Astrocyte of the cerebellum (primary cell): ENCODE measurements around the gene HSPA5.
A peak's percentile ranks its signal among the peaks of the same experiment; 100 is the strongest.
"Not testable (repeated sequence)": the region's sequence is repeated elsewhere in the genome, so short reads cannot be mapped to it uniquely, and the experiment has no call there.

Experiments
- DNase-seq: peaks from one replicate; pipeline ENCODE4 v3.0.0-alpha.2; 2011; ENCODE audit warnings: low read depth
- H3K4me3 ChIP-seq: 2 replicates; pipeline ENCODE4 v1.5.1; 2011; ENCODE audit warnings: mild to moderate bottlenecking, low read depth, low read length, moderate library complexity
- in situ Hi-C: cut with HindIII; loops from 2 replicates; pipeline ENCODE4 v1.10.0; 2017; ENCODE audit warnings: low sequenced_read_pairs
- TF ChIP-seq, protein P1 (sequence below): IDR thresholded peaks from 2 replicates; pipeline ENCODE4 v1.5.1; 2012; ENCODE audit warnings: low read length, low read depth, moderate library complexity, mild to moderate bottlenecking; ENCODE audit errors: missing control alignments

Gene HSPA5

DNA sequence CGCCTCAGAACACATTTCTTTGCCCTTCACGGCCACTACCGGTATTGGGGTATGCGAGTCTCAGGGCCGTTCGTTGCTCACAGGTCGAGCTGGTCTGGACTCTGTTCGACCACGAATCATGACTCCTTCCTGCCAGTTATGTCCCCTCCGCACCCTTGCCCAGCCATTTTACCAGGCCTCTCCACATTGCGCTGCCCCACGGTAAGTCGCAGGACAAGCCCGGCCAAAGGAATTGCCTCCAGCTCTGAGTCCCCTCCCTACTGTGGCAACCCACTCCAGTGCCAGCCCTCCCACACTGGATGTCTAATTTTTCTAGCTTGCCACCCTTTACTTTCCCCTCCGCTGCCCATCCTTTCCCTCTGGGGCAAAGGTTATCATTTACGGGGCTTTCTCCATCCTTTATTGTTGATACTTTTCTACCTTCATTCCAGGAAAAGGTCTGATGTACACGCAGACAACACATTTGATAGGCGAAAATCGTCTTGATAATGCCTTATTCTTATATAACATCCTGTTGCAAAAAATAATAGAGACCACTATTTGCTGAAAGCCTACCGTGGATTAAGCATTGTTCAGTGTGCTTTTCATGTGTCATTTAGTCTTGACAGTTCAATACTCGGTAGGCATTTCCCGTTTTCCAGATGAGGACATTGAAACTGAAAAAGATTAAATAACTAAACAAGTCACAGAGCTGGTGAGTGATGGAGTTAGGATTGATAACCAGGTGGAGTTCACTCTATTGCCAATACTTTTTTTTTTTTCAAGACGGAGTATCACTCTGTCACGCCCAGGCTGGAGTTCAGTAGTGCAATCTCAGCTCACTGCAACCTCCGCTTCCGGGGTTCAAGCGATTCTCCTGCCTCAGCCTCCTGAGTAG lies 958 bp upstream of the HSPA5 start:
- peak overlapping the region; percentile 95 for H3K4me3 ChIP-seq
- TF ChIP-seq, protein P1, sequence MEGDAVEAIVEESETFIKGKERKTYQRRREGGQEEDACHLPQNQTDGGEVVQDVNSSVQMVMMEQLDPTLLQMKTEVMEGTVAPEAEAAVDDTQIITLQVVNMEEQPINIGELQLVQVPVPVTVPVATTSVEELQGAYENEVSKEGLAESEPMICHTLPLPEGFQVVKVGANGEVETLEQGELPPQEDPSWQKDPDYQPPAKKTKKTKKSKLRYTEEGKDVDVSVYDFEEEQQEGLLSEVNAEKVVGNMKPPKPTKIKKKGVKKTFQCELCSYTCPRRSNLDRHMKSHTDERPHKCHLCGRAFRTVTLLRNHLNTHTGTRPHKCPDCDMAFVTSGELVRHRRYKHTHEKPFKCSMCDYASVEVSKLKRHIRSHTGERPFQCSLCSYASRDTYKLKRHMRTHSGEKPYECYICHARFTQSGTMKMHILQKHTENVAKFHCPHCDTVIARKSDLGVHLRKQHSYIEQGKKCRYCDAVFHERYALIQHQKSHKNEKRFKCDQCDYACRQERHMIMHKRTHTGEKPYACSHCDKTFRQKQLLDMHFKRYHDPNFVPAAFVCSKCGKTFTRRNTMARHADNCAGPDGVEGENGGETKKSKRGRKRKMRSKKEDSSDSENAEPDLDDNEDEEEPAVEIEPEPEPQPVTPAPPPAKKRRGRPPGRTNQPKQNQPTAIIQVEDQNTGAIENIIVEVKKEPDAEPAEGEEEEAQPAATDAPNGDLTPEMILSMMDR: no peak
- in situ Hi-C loops: no loop called here
- no peak for DNase-seq

DNA sequence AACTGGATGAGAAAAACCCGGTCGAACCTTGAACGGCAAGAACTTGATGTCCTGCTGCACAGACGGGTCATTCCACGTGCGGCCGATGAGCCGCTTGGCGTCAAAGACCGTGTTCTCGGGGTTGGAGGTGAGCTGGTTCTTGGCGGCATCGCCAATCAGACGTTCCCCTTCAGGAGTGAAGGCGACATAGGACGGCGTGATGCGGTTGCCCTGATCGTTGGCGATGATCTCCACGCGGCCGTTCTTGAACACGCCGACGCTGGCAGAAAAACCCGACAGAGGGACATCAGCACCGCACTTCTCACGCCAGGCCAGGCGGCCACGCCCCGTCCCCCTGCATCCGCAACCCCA lies 519 bp downstream of the HSPA5 start:
- TF ChIP-seq, protein P1: no peak
- in situ Hi-C loops: no loop called here
- no peak for DNase-seq
- H3K4me3 ChIP-seq: peak overlapping the region; percentile 95

DNA sequence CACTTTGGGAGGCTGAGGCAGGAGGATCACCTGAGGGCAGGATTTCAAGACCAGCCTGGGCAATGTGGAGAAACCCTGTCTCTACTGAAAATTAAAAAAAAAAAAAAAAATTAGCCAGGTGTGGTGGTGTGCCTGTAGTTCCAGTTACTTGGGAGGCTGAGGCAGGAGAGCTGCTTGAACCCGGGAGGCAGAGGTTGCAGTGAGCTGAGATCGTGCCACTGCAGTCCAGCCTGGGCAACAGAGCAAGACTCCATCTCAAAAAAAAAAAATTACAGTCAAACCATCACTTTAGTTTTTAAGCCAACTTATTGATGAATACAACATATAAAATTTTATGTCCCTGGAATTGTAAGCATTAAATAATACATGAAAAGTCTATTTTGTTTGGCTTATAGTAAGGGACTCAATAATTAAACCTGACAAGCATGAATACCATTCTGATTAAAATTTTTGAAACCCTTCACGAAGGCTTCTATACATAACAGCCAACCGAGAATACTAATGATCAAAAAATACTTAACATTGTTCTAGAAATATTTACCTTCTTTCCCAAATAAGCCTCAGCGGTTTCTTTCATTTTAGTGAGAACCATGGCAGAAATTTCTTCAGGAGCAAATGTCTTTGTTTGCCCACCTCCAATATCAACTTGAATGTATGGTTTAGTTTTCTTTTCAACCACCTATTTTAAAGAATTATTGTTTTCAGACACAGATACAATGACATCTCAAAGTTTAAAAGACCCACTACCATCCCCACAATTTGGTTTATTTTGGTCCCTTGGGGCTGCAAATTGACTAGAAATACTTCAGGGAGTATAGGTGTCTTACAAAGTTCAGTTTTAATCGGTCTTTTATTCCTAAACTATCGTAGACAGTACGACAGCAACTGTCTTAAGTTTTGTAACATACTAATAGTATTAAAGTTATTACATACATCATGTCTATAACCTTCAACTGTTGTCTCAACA lies 1.2 kb downstream of the HSPA5 start:
- peak overlapping the region; percentile 95 for H3K4me3 ChIP-seq
- TF ChIP-seq, protein P1: no peak
- DNase-seq: no peak
- in situ Hi-C loops: no loop called here

DNA sequence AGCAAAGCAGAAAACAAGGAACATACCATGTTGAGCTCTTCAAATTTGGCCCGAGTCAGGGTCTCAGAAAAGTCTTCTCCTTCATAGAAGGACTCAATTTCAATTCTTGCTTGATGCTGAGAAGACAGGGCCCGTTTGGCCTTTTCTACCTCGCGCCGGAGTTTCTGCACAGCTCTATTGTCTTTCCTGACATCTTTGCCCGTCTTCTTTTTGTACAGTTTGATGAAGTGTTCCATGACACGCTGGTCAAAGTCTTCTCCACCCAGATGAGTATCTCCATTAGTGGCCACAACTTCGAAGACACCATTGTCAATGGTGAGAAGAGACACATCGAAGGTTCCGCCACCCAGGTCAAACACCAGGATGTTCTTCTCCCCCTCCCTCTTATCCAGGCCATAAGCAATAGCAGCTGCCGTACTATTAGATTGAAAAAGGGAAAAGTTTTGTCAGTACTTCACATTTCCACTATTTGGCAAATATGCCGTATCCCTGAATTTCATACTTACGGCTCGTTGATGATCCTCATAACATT lies 2.2 kb downstream of the HSPA5 start:
- H3K4me3 ChIP-seq: peak overlapping the region; percentile 95
- TF ChIP-seq, protein P1: no peak
- in situ Hi-C loops: no loop called here
- no peak for DNase-seq

DNA sequence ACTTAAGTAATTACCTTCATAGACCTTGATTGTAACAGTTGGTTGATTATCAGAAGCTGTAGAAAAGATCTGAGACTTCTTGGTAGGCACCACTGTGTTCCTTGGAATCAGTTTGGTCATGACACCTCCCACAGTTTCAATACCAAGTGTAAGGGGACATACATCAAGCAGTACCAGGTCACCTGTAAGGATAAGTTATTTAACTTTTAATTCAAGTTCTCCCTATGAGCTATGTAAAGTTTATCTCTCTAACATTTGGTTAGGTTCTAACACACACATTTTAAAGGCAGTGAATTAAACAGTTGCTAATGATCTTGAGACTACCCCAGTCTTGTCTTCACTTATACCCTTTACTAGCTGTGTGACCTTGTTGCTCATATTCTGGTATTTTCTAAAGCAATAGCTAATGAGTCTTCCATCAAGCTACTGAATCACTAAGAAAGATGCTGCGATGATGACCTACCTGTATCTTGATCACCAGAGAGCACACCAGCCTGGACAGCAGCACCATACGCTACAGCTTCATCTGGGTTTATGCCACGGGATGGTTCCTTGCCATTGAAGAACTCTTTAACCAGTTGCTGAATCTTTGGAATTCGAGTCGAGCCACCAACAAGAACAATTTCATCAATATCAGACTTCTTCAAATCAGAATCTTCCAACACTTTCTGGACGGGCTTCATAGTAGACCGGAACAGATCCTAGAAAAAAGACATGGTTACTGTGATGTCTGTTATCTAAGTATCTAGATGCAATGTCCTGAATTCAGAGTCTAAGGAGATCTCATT lies 2.8 kb downstream of the HSPA5 start:
- TF ChIP-seq, protein P1: no peak
- no peak for DNase-seq
- in situ Hi-C loops: no loop called here
- peak overlapping the region; percentile 95 for H3K4me3 ChIP-seq

DNA sequence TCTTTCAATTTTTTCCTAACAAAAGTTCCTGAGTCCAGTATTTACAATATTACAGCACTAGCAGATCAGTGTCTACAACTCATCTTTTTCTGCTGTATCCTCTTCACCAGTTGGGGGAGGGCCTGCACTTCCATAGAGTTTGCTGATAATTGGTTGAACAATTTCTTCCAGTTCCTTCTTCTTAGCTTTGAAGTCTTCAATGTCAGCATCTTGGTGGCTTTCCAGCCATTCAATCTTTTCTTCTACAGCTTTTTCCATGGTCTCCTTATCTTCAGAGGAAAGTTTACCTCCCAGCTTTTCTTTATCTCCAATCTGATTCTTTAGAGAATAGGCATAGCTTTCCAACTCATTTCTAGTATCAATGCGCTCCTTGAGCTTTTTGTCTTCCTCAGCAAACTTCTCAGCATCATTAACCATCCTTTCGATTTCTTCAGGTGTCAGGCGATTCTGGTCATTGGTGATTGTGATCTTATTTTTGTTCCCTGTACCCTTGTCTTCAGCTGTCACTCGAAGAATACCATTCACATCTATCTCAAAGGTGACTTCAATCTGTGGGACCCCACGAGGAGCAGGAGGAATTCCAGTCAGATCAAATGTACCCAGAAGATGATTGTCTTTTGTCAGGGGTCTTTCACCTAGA lies 4.5 kb downstream of the HSPA5 start:
- DNase-seq, in situ Hi-C loops: not testable (repeated sequence)
- peak overlapping the region; percentile 9 for H3K4me3 ChIP-seq
